Psoas muscle (tissue), 8 donors: ENCODE results near the gene ZEB1. TPM values are rescaled to one million over a fixed set of nuclear protein-coding genes. Genes with fewer than 3 reads are reported as not detected.

Experiments
- ATAC-seq, 4 donors: fragments of 200-7000 bp; cut with Tn5 transposase; one replicate each; pipeline ENCODE4 v1.9.1; 2020; ENCODE audit warnings: moderate library complexity in 3 of 4, mild to moderate bottlenecking in 2 of 4
- DNase-seq, 2 donors: peaks; one replicate each; pipeline ENCODE4 v3.0.0-alpha.2; 2020
- H3K27ac ChIP-seq: fragments of 200-600 bp; one replicate; pipeline ENCODE4 v1.8.0; 2022
- H3K27me3 ChIP-seq, 3 donors: fragments of 200-600 bp in 1 of 3; one replicate each; pipeline versions ENCODE4 v1.6.1 to v1.8.0; 2013 to 2022; ENCODE audit warnings: low read length in 2 of 3, mild to moderate bottlenecking in 2 of 3, moderate library complexity in 1 of 3; ENCODE audit not compliant: insufficient read depth in 3 of 3
- H3K36me3 ChIP-seq, 2 donors: fragments of 200-600 bp in 1 of 2; one replicate each; pipeline versions ENCODE4 v1.6.1 to v1.8.0; 2013 to 2022; ENCODE audit warnings: low read depth in 1 of 2, mild to moderate bottlenecking in 1 of 2, moderate library complexity in 1 of 2; ENCODE audit not compliant: insufficient read depth in 1 of 2
- H3K4me1 ChIP-seq: fragments of 200-600 bp; one replicate; pipeline ENCODE4 v1.8.0; 2022
- H3K4me3 ChIP-seq: fragments of 200-600 bp; one replicate; pipeline ENCODE4 v1.8.0; 2022; ENCODE audit warnings: mild to moderate bottlenecking
- H3K9me3 ChIP-seq: fragments of 200-600 bp; one replicate; pipeline ENCODE4 v1.8.0; 2022
- WGBS, 3 donors: extraction: QIAGEN DNeasy Blood & Tissue Kit; methylation state at CpG; one replicate each; pipeline versions ENCODE4 v1.1.6 to v1.1.7; 2013; 5-methylcytosine and 5-hydroxymethylcytosine counted together
- intact Hi-C, 2 donors: fragments of 100-400 bp; cut with DNase I; formaldehyde crosslinking; loops; one replicate each; pipeline versions ENCODE4 v1.11.0 to v1.14.2; 2022
- polyA plus RNA-seq, 3 donors: library from polyadenylated mRNA; stranded (reverse); fragments of 200-250 nt; gene quantifications; one replicate each; pipeline ENCODE4 v1.2.3, GENCODE V29; 2013
- total RNA-seq, 4 donors: library from RNA; stranded (reverse); fragmentation: NEBNext Ultra II Directional in 2 of 4; extraction: Animal tissue kit (Norgen Biotek cat#: 25700) in 2 of 4; gene quantifications; one replicate each; pipeline versions ENCODE4 v1.2.1 to v1.2.4, GENCODE V29; 2021 to 2023
- TF ChIP-seq, protein P1 (sequence below): fragments of 200-600 bp; IDR thresholded peaks from one replicate; pipeline ENCODE4 v1.8.0; 2022; ENCODE audit warnings: antibody characterized with exemption
- donor health status: healthy with polysubstance abuse.
- donor health status: DM: no; HTN: no; CAD: no; lungs with moderate emphysema.
- donor health status: Bipolar disorder and iron deficiency.
- donor health status: healthy.
- donor health status: DM: yes; HTN: yes; CAD: no.
- donor health status: DM: no; HTN: no; CAD: no.
- donor health status: DM: no; HTN: no; CAD: no.
- donor health status: DM: yes; HTN: yes; CAD: no.

The ZEB1 gene
- total and polyA plus RNA-seq, 7 donors, result 18.7 to 99.8 (median 92.0) TPM

DNA sequence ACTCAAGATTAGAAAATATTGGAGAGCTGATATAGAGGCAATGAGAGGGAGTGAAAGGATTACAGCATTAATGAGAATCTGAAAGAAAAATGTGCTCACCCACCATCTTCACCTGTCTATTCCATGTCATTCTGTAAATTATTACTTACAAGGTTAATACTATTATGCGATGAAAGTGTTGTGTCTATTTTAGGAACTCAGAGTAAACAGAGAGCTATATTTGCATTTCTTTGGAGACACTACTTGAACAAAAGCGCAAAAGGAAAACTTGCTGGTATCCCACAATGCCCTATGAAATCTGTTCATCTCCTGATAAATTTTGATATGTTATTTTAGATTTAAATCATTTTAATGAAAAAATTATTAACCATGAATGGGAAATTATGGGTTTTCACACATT, 196.1 kb downstream of the ZEB1 start:
- Histone ChIP-seq H3K27ac (peak overlapping the region; percentile 41), H3K4me1 (peaks cover 18% of the 10 kb centered on the region), H3K4me3 (no peak overlapping the region), H3K9me3 (no peaks in the 10 kb centered on the region), H3K36me3 (peaks cover 0 to 46% of the 10 kb centered on the region in 2 donors), H3K27me3 (no peaks in the 10 kb centered on the region)
- TF ChIP-seq, protein P1, sequence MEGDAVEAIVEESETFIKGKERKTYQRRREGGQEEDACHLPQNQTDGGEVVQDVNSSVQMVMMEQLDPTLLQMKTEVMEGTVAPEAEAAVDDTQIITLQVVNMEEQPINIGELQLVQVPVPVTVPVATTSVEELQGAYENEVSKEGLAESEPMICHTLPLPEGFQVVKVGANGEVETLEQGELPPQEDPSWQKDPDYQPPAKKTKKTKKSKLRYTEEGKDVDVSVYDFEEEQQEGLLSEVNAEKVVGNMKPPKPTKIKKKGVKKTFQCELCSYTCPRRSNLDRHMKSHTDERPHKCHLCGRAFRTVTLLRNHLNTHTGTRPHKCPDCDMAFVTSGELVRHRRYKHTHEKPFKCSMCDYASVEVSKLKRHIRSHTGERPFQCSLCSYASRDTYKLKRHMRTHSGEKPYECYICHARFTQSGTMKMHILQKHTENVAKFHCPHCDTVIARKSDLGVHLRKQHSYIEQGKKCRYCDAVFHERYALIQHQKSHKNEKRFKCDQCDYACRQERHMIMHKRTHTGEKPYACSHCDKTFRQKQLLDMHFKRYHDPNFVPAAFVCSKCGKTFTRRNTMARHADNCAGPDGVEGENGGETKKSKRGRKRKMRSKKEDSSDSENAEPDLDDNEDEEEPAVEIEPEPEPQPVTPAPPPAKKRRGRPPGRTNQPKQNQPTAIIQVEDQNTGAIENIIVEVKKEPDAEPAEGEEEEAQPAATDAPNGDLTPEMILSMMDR, result no peak
- DNase-seq, result no peak
- 48 to 58% (median 51%) methylated on average over 2 of the region's 2 CpGs for WGBS, 3 donors
- intact Hi-C loops, result no loop called here
- peak in 2 of 4 donors; percentile 55 to 57 for ATAC-seq

- ATAC-seq, result peak; percentile 30 to 77 (median 62)
- TF ChIP-seq, protein P1, result no peak
- DNase-seq, result no peak
- H3K27me3 ChIP-seq, result no peaks in the 10 kb centered on the region
- no peak overlapping the region for H3K4me3 ChIP-seq
- peaks cover 0 to 50% of the 10 kb centered on the region in 2 donors for H3K36me3 ChIP-seq
- peaks cover 18% of the 10 kb centered on the region for H3K4me1 ChIP-seq
- no peaks in the 10 kb centered on the region for H3K9me3 ChIP-seq
- intact Hi-C loops, result no loop called here
- H3K27ac ChIP-seq, result peak overlapping the region; percentile 41
These were observed 196.9 kb downstream of the ZEB1 start for GRCh38 chr10:31515819-31516402.

GRCh38 chr10:31520986-31521831, 202.2 kb downstream of the ZEB1 start:
- H3K4me1 ChIP-seq, result peaks cover 17% of the 10 kb centered on the region
- H3K27me3 ChIP-seq, result no peaks in the 10 kb centered on the region
- ATAC-seq (no peak), DNase-seq (no peak)
- 97 to 99% (median 97%) methylated on average over 4 of the region's 4 CpGs for WGBS, 3 donors
- H3K9me3 ChIP-seq, result no peaks in the 10 kb centered on the region
- TF ChIP-seq, protein P1, result no peak
- H3K36me3 ChIP-seq, result peaks cover 8 to 61% of the 10 kb centered on the region in 2 donors
- intact Hi-C loops, result loop anchor here in 1 of 2 donors (5.0 kb wide), 1 partner anchor 81 kb away; no protein-coding TSS in a partner anchor
- no peak overlapping the region for H3K4me3 ChIP-seq
- H3K27ac ChIP-seq, result no peak overlapping the region

DNA sequence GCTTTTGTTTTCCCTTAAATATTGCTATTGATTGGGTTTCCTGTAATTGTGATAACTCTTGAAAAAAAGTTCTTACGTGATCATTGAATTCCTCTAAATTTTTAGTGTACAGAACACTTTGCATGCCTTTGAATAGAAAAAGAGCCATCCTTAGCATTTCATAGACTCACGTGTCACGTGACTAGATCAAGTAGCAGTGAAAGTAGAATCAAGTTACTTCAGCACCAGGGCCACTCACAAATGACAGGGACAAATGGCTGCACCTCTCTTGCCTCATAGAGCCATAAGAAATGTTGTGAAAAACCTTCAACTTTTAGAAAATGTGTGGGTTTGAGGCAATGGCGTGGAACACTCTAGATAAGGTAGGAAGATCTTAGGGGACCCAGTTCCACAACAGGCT, 203.8 kb downstream of the ZEB1 start:
- H3K36me3 ChIP-seq, result peaks cover 8 to 76% of the 10 kb centered on the region in 2 donors

More for the DNA sequence above, 203.8 kb downstream of the ZEB1 start:
- H3K9me3 ChIP-seq, result no peaks in the 10 kb centered on the region
- ATAC-seq (peak in 3 of 4 donors; percentile 55 to 82 (median 69)), DNase-seq (no peak)
- no peak overlapping the region for H3K27ac ChIP-seq
- no peak overlapping the region for H3K4me3 ChIP-seq
- H3K4me1 ChIP-seq, result peaks cover 17% of the 10 kb centered on the region
- intact Hi-C loops, result loop anchor here in 1 of 2 donors (5.0 kb wide), 1 partner anchor 79 kb away; no protein-coding TSS in a partner anchor
- no peaks in the 10 kb centered on the region for H3K27me3 ChIP-seq
- 56 to 69% (median 61%) methylated on average over 4 of the region's 4 CpGs for WGBS, 3 donors
- TF ChIP-seq, protein P1, result no peak
